BE2C (cell line): ENCODE measurements around the gene DPF3.

ENCODE experiments used
- DNase-seq: peaks from one replicate; pipeline ENCODE4 v3.0.0-alpha.2; 2020
- H3K27me3 ChIP-seq: fragments of 250-450 bp; sonication (Bioruptor Pico); 2 replicates; pipeline ENCODE4 v1.5.1; 2020; ENCODE audit warnings: mild to moderate bottlenecking
- H3K36me3 ChIP-seq: fragments of 250-450 bp; sonication (Bioruptor Pico); 2 replicates; pipeline ENCODE4 v1.5.1; 2020; ENCODE audit warnings: mild to moderate bottlenecking
- H3K4me1 ChIP-seq: fragments of 250-450 bp; sonication (Bioruptor Pico); 2 replicates; pipeline ENCODE4 v1.5.1; 2020
- H3K4me3 ChIP-seq: 2 replicates; pipeline ENCODE4 v1.5.1; 2011; ENCODE audit warnings: low read depth, low read length
- H3K9me3 ChIP-seq: fragments of 250-450 bp; sonication (Bioruptor Pico); 2 replicates; pipeline ENCODE4 v1.5.1; 2020
- CTCF ChIP-seq: IDR thresholded peaks from 2 replicates; pipeline ENCODE4 v1.5.1; 2012; ENCODE audit warnings: mild to moderate bottlenecking, low read depth, low read length

DPF3 gene

GRCh38 chr14:72929316-72930080 lies 35.6 kb upstream of the DPF3 start:
- Histone ChIP-seq H3K9me3 (no peaks in the 10 kb centered on the region), H3K4me3 (no peak overlapping the region), H3K36me3 (peaks cover 5% of the 10 kb centered on the region; the same call in 1 of the 2 replicates), H3K27me3 (no peaks in the 10 kb centered on the region), H3K4me1 (peaks cover 7% of the 10 kb centered on the region)
- TF ChIP-seq CTCF: no peak
- no peak for DNase-seq

- H3K9me3 ChIP-seq: no peaks in the 10 kb centered on the region
- H3K36me3 ChIP-seq: peaks cover 5% of the 10 kb centered on the region; the same call in 1 of the 2 replicates
- H3K27me3 ChIP-seq: no peaks in the 10 kb centered on the region
- no peak for DNase-seq
- H3K4me1 ChIP-seq: peaks cover 9% of the 10 kb centered on the region
- no peak overlapping the region for H3K4me3 ChIP-seq
- TF ChIP-seq CTCF: no peak
Measured at GRCh38 chr14:72928872-72929271, 35.0 kb upstream of the DPF3 start.

GRCh38 chr14:72926292-72927028 lies 32.6 kb upstream of the DPF3 start, which contains the start of gene DCAF4:
TSS of gene DCAF4 (plus strand) at chr14:72926464. CDS start at chr14:72937979, 11,515 bp downstream.
- no peaks in the 10 kb centered on the region for H3K27me3 ChIP-seq
- H3K4me3 ChIP-seq: peak within 1 kb of the TSS; percentile 96
- H3K36me3 ChIP-seq: peaks cover 5% of the 10 kb centered on the region; the same call in 1 of the 2 replicates
- peak; percentile 99 for DNase-seq
- TF ChIP-seq CTCF: no peak
- H3K4me1 ChIP-seq: peaks cover 9% of the 10 kb centered on the region
- no peaks in the 10 kb centered on the region for H3K9me3 ChIP-seq

DNA sequence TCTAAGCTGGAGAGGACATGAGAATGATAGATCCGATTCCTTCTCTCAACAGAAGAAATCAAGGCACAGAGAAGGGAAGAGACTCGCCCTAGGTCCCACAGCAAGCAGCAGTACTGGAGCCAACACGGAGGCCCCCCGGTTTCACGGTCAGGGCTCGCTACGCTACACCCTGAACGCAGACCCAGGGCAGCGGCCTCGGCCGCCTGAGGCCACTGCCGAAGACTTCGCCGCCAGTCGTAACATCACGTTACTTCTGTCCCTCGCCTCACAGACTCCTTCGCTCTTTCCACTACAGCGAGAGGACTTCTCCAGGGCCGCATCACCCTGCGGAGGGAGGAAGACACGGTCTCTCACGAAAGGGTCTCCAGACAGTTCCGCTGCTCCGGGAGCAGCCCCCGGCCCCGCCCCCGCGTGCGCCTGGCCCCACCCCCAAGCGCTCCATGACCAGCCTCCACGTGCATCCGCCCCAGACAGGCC lies 32.0 kb upstream of the DPF3 start:
- Histone ChIP-seq H3K4me3 (peak overlapping the region; percentile 96), H3K36me3 (peaks cover 5% of the 10 kb centered on the region; the same call in 1 of the 2 replicates), H3K27me3 (no peaks in the 10 kb centered on the region), H3K4me1 (peaks cover 9% of the 10 kb centered on the region), H3K9me3 (no peaks in the 10 kb centered on the region)
- DNase-seq: no peak
- no peak for TF ChIP-seq CTCF

GRCh38 chr14:72925171-72925759 lies 31.4 kb upstream of the DPF3 start:
- Histone ChIP-seq H3K9me3 (no peaks in the 10 kb centered on the region), H3K27me3 (no peaks in the 10 kb centered on the region), H3K4me3 (peak overlapping the region; percentile 96), H3K4me1 (peaks cover 9% of the 10 kb centered on the region), H3K36me3 (peaks cover 5% of the 10 kb centered on the region; the same call in 1 of the 2 replicates)
- no peak for DNase-seq
- no peak for TF ChIP-seq CTCF
